Thyroid gland (tissue), 4 donors: Measurements from ENCODE around the gene KLHL35. TPM values are rescaled to one million over a fixed set of nuclear protein-coding genes. Genes with fewer than 3 reads are reported as not detected.

Experiments used
- DNase-seq, 2 donors: peaks; one replicate each; pipeline ENCODE4 v3.0.0-alpha.2; 2019
- H3K27ac ChIP-seq, 3 donors: fragments of 200-600 bp; sonication (generic); 1 replicate in 2 of 3; 2 replicates in 1 of 3; pipeline ENCODE4 v1.5.1; 2016 to 2019; ENCODE audit warnings: mild to moderate bottlenecking in 1 of 3, moderate library complexity in 1 of 3
- H3K27me3 ChIP-seq: fragments of 200-600 bp; sonication (generic); one replicate; pipeline ENCODE4 v1.5.1; 2019
- H3K36me3 ChIP-seq, 2 donors: fragments of 200-600 bp; sonication (generic); one replicate each; pipeline ENCODE4 v1.5.1; 2016 to 2019
- H3K4me1 ChIP-seq, 2 donors: fragments of 200-600 bp; sonication (generic); one replicate each; pipeline ENCODE4 v1.5.1; 2017 to 2019
- H3K4me3 ChIP-seq, 3 donors: fragments of 200-600 bp; sonication (generic); replicated peaks in 1 of 3; 1 replicate in 2 of 3; 2 replicates in 1 of 3; pipeline ENCODE4 v1.5.1; 2016; ENCODE audit warnings: mild to moderate bottlenecking in 1 of 3
- H3K9me3 ChIP-seq: fragments of 200-600 bp; sonication (generic); one replicate; pipeline ENCODE4 v1.5.1; 2017
- CTCF ChIP-seq, 6 experiments: fragments of 200-600 bp in 3 of 6; fragments of 450-650 bp in 3 of 6; sonication (generic) in 3 of 6; IDR thresholded peaks; one replicate each; pipeline ENCODE4 v1.5.1; 2016 to 2019; ENCODE audit warnings: antibody characterized with exemption in 6 of 6, mild to moderate bottlenecking in 2 of 6, inconsistent platforms in 1 of 6, moderate library complexity in 1 of 6
- POLR2A ChIP-seq, 2 donors: fragments of 450-650 bp; IDR thresholded peaks; one replicate each; pipeline ENCODE4 v1.6.1; 2017; ENCODE audit warnings: antibody characterized with exemption in 2 of 2, mild to moderate bottlenecking in 2 of 2, moderate library complexity in 1 of 2
- WGBS, 2 donors: methylation state at CpG; one replicate each; pipeline ENCODE4 v1.1.5; 2017; 5-methylcytosine and 5-hydroxymethylcytosine counted together
- intact Hi-C: fragments of 100-400 bp; cut with DNase I; formaldehyde crosslinking; loops from one replicate; pipeline ENCODE4 v1.15.1; 2023
- total RNA-seq, 4 donors: library from RNA; depleted of rRNA; stranded (reverse); fragments of >200 nt; gene quantifications; one replicate each; pipeline ENCODE4 v1.2.3, GENCODE V29; 2016

Gene KLHL35
- total RNA-seq, 4 donors from 2014 or later: 1.1 to 3.6 (median 1.9) TPM

- no peak overlapping the region for H3K4me3 ChIP-seq
- peaks cover 4 to 6% of the 10 kb centered on the region in 2 donors for H3K4me1 ChIP-seq
- no peak overlapping the region for H3K27ac ChIP-seq
- H3K9me3 ChIP-seq: no peaks in the 10 kb centered on the region
- intact Hi-C loops: no loop called here
- DNase-seq: no peak
- no peaks in the 10 kb centered on the region for H3K27me3 ChIP-seq
- TF ChIP-seq POLR2A (IDR thresholded peaks at IDR 0.05) (no peak), CTCF (IDR thresholded peaks at IDR 0.05) (no peak)
- no peaks in the 10 kb centered on the region for H3K36me3 ChIP-seq
- 81 to 87% methylated on average over 9 to 10 of the region's 10 CpGs for WGBS, 2 donors
Measured at GRCh38 chr11:75449271-75449670, 16.3 kb upstream of the KLHL35 start.

GRCh38 chr11:75447415-75447814 lies 14.4 kb upstream of the KLHL35 start:
- Histone ChIP-seq H3K4me1 (no peaks in the 10 kb centered on the region), H3K9me3 (no peaks in the 10 kb centered on the region), H3K36me3 (no peaks in the 10 kb centered on the region), H3K27ac (no peak overlapping the region), H3K4me3 (no peak overlapping the region), H3K27me3 (no peaks in the 10 kb centered on the region)
- TF ChIP-seq CTCF (IDR thresholded peaks at IDR 0.05) (no peak), POLR2A (IDR thresholded peaks at IDR 0.05) (no peak)
- no peak for DNase-seq
- 77 to 81% methylated on average over 5 of the region's 5 CpGs for WGBS, 2 donors
- intact Hi-C loops: no loop called here

- no peaks in the 10 kb centered on the region for H3K36me3 ChIP-seq
- 14 to 16% methylated on average over 6 of the region's 6 CpGs for WGBS, 2 donors
- no peak overlapping the region for H3K27ac ChIP-seq
- intact Hi-C loops: loop anchor here (2.0 kb wide), 1 partner anchor 85 kb away; no protein-coding TSS in a partner anchor
- peak; percentile 84 to 98 (median 97) for TF ChIP-seq CTCF (IDR thresholded peaks at IDR 0.05)
- TF ChIP-seq POLR2A (IDR thresholded peaks at IDR 0.05): no peak
- no peaks in the 10 kb centered on the region for H3K9me3 ChIP-seq
- no peaks in the 10 kb centered on the region for H3K4me1 ChIP-seq
- DNase-seq: peak; percentile 69 to 71
- no peaks in the 10 kb centered on the region for H3K27me3 ChIP-seq
- no peak overlapping the region for H3K4me3 ChIP-seq
Measured at GRCh38 chr11:75445315-75445953, 12.4 kb upstream of the KLHL35 start.

DNA sequence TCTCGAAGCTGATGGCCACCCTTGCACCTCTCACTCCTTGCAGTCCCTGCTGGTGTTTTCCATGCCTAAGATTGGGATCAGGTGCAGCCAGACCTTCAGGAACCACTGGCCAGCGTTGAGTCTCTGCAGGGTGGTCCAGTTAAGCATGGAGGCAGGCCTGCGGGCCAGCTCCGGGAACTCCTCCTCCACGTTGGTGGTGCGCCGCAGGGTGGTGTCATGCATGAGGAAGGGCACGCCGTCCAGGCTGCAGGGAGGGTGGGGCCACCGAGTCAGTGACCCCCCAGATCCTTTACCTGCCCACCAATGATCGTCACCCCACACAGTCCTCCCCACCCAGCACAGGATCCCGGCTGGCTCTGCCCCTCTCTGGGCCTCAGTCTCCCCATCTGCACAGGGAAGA lies 10.0 kb upstream of the KLHL35 start:
- no peak for DNase-seq
- H3K9me3 ChIP-seq: no peaks in the 10 kb centered on the region

More for the DNA sequence above, 10.0 kb upstream of the KLHL35 start:
- no peak overlapping the region for H3K4me3 ChIP-seq
- 78 to 83% methylated on average over 3 to 10 of the region's 12 CpGs for WGBS, 2 donors
- TF ChIP-seq POLR2A (IDR thresholded peaks at IDR 0.05): no peak
- TF ChIP-seq CTCF (IDR thresholded peaks at IDR 0.05): no peak
- H3K4me1 ChIP-seq: no peaks in the 10 kb centered on the region
- H3K36me3 ChIP-seq: no peaks in the 10 kb centered on the region
- intact Hi-C loops: no loop called here
- H3K27ac ChIP-seq: no peak overlapping the region
- H3K27me3 ChIP-seq: no peaks in the 10 kb centered on the region
